ENCODE measurements around the gene MMP11. TPM values are rescaled to one million over a fixed set of nuclear protein-coding genes. Genes with fewer than 3 reads are reported as not detected.

The MMP11 gene
- total RNA-seq, 2 donors from 2014 or later = 2.3 to 4.5 TPM

- no peaks in the 10 kb centered on the region for H3K27me3 ChIP-seq
- DNase-seq = no peak
- no peak for TF ChIP-seq CTCF (IDR thresholded peaks at IDR 0.05)
- peak overlapping the region; percentile 41 for H3K4me3 ChIP-seq
- H3K9ac ChIP-seq (ENCODE audit: low read depth in 2 of 2, low read length in 2 of 2) = peak overlapping the region in 1 of 2 donors; percentile 61
- intact Hi-C loops (cut with DNase I) = no loop called here
- H3K4me1 ChIP-seq = peaks cover 16% of the 10 kb centered on the region
- H3K27ac ChIP-seq = no peak overlapping the region
- no peaks in the 10 kb centered on the region for H3K9me3 ChIP-seq
- no peaks in the 10 kb centered on the region for H3K36me3 ChIP-seq
Measured at GRCh38 chr22:23773483-23774113, 949 bp downstream of the MMP11 start.

GRCh38 chr22:23774114-23774921, 1.7 kb downstream of the MMP11 start:
- peaks cover 12% of the 10 kb centered on the region for H3K4me1 ChIP-seq

GRCh38 chr22:23774922-23775436, 2.3 kb downstream of the MMP11 start:
- no peak for DNase-seq
- H3K4me1 ChIP-seq = peaks cover 12% of the 10 kb centered on the region
- intact Hi-C loops (cut with DNase I) = no loop called here
- no peaks in the 10 kb centered on the region for H3K36me3 ChIP-seq
- H3K9me3 ChIP-seq = no peaks in the 10 kb centered on the region
- no peaks in the 10 kb centered on the region for H3K27me3 ChIP-seq
- H3K4me3 ChIP-seq = no peak overlapping the region
- H3K9ac ChIP-seq (ENCODE audit: low read depth in 2 of 2, low read length in 2 of 2) = no peak overlapping the region
- H3K27ac ChIP-seq = no peak overlapping the region
- no peak for TF ChIP-seq CTCF (IDR thresholded peaks at IDR 0.05)

More at GRCh38 chr22:23774114-23774921, 1.7 kb downstream of the MMP11 start:
- Histone ChIP-seq H3K9ac (ENCODE audit: low read depth in 2 of 2, low read length in 2 of 2) (peak overlapping the region in 1 of 2 donors; percentile 24), H3K4me3 (no peak overlapping the region), H3K36me3 (no peaks in the 10 kb centered on the region), H3K27me3 (no peaks in the 10 kb centered on the region), H3K27ac (no peak overlapping the region), H3K9me3 (no peaks in the 10 kb centered on the region)
- intact Hi-C loops (cut with DNase I) = no loop called here
- no peak for TF ChIP-seq CTCF (IDR thresholded peaks at IDR 0.05)
- no peak for DNase-seq

GRCh38 chr22:23775779-23776375, 3.2 kb downstream of the MMP11 start:
- no peak for TF ChIP-seq CTCF (IDR thresholded peaks at IDR 0.05)
- Histone ChIP-seq H3K9ac (ENCODE audit: low read depth in 2 of 2, low read length in 2 of 2) (no peak overlapping the region), H3K9me3 (no peaks in the 10 kb centered on the region), H3K27me3 (no peaks in the 10 kb centered on the region), H3K4me1 (peaks cover 12% of the 10 kb centered on the region), H3K27ac (no peak overlapping the region), H3K4me3 (no peak overlapping the region), H3K36me3 (no peaks in the 10 kb centered on the region)
- intact Hi-C loops (cut with DNase I) = no loop called here
- DNase-seq = no peak

GRCh38 chr22:23777776-23778576, 5.3 kb downstream of the MMP11 start:
- no peaks in the 10 kb centered on the region for H3K9me3 ChIP-seq
- H3K36me3 ChIP-seq = no peaks in the 10 kb centered on the region
- peaks cover 6% of the 10 kb centered on the region for H3K4me1 ChIP-seq
- intact Hi-C loops (cut with DNase I) = no loop called here
- H3K9ac ChIP-seq (ENCODE audit: low read depth in 2 of 2, low read length in 2 of 2) = no peak overlapping the region
- no peak for DNase-seq
- no peaks in the 10 kb centered on the region for H3K27me3 ChIP-seq
- no peak overlapping the region for H3K27ac ChIP-seq
- TF ChIP-seq CTCF (IDR thresholded peaks at IDR 0.05) = no peak
- no peak overlapping the region for H3K4me3 ChIP-seq
